SK-N-SH treated with all-trans-retinoic acid at 6 μM for 48 hours (cell line): ENCODE data around the gene SSC4D.

Experiments
- BACH2 ChIP-seq: fragments of 250-450 bp; sonication (Bioruptor Pico); IDR thresholded peaks from 2 replicates; pipeline ENCODE4 v1.9.0; 2021; ENCODE audit warnings: mild to moderate bottlenecking, borderline replicate concordance
- OSR1 ChIP-seq: fragments of 250-450 bp; sonication (Bioruptor Pico); IDR thresholded peaks from 2 replicates; pipeline ENCODE4 v1.8.0; 2022; ENCODE audit warnings: moderate library complexity, mild to moderate bottlenecking, inconsistent platforms
- PPARA ChIP-seq: fragments of 250-450 bp; sonication (Bioruptor Pico); IDR thresholded peaks from 2 replicates; pipeline ENCODE4 v1.5.0; 2020; ENCODE audit warnings: mild to moderate bottlenecking, borderline replicate concordance
- TOX ChIP-seq: fragments of 250-450 bp; sonication (Bioruptor Pico); IDR thresholded peaks from 2 replicates; pipeline ENCODE4 v1.8.0; 2021; ENCODE audit warnings: mild to moderate bottlenecking, moderate library complexity, borderline replicate concordance
- ZFP3 ChIP-seq: fragments of 250-450 bp; sonication (Bioruptor Pico); IDR thresholded peaks from 2 replicates; pipeline ENCODE4 v1.5.0; 2020; ENCODE audit warnings: mild to moderate bottlenecking, moderate library complexity
- ZNF70 ChIP-seq: fragments of 450-650 bp; formaldehyde crosslinking; IDR thresholded peaks from 2 replicates; pipeline ENCODE4 v1.5.0; 2020; ENCODE audit warnings: mild to moderate bottlenecking, moderate library complexity
- ZNF8 ChIP-seq: fragments of 450-650 bp; formaldehyde crosslinking; IDR thresholded peaks from 2 replicates; pipeline ENCODE4 v1.5.0; 2020; ENCODE audit warnings: mild to moderate bottlenecking, moderate library complexity
- TF ChIP-seq, protein P1 (sequence below): fragments of 250-450 bp; sonication (Bioruptor Pico); IDR thresholded peaks from 2 replicates; pipeline ENCODE4 v1.8.0; 2020; ENCODE audit warnings: mild to moderate bottlenecking, moderate library complexity, borderline replicate concordance

DNA sequence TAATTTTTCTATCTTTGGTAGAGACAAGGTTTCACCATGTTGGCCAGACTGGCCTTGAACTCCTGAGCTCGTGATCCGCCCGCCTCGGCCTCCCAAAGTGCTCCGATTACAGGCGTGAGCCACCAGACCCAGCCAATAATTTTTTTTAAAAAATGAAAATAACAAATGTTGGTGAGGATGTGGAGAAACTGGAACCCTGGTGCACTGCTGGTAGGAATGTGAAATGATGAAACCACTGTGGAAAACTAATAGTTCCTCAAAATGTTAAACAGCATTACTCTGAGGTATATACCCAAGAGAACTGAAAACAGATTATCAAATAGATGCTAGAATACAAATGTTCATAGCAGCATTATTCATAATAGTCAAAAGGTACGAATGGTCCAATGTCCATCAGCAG lies 27.7 kb downstream of the SSC4D start:
- TF ChIP-seq, protein P1, sequence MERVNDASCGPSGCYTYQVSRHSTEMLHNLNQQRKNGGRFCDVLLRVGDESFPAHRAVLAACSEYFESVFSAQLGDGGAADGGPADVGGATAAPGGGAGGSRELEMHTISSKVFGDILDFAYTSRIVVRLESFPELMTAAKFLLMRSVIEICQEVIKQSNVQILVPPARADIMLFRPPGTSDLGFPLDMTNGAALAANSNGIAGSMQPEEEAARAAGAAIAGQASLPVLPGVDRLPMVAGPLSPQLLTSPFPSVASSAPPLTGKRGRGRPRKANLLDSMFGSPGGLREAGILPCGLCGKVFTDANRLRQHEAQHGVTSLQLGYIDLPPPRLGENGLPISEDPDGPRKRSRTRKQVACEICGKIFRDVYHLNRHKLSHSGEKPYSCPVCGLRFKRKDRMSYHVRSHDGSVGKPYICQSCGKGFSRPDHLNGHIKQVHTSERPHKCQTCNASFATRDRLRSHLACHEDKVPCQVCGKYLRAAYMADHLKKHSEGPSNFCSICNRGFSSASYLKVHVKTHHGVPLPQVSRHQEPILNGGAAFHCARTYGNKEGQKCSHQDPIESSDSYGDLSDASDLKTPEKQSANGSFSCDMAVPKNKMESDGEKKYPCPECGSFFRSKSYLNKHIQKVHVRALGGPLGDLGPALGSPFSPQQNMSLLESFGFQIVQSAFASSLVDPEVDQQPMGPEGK (CRISPR knock-in tag), result no peak
- TF ChIP-seq ZNF70 (CRISPR knock-in tag), result no peak
- TF ChIP-seq TOX, result no peak
- TF ChIP-seq ZNF8, result no peak
- no peak for TF ChIP-seq OSR1 (CRISPR knock-in tag)
- TF ChIP-seq BACH2 (CRISPR knock-in tag), result no peak
- no peak for TF ChIP-seq ZFP3 (CRISPR knock-in tag)
- no peak for TF ChIP-seq PPARA (CRISPR knock-in tag)
